HG03039 (cell line): Measurements from ENCODE around the gene GRK4.

Experiments
- ATAC-seq: cut with Tn5 transposase; IDR thresholded peaks from one replicate; pipeline ENCODE4 v1.9.1; 2021; ENCODE audit warnings: mild to moderate bottlenecking, moderate library complexity; ENCODE audit not compliant: unreplicated experiment

Gene GRK4

GRCh38 chr4:3066836-3067400 lies 103.5 kb downstream of the GRK4 start:
- ATAC-seq = no peak

- no peak for ATAC-seq
These were observed 104.2 kb downstream of the GRK4 start for GRCh38 chr4:3067473-3068001.

- ATAC-seq = no peak
These were observed 106.4 kb downstream of the GRK4 start for GRCh38 chr4:3069661-3070199.

GRCh38 chr4:3070709-3071500 lies 107.5 kb downstream of the GRK4 start:
- ATAC-seq = no peak

GRCh38 chr4:3071811-3072210 lies 108.4 kb downstream of the GRK4 start:
- ATAC-seq = no peak

- peak; percentile 24 for ATAC-seq
These were observed 110.0 kb downstream of the GRK4 start for GRCh38 chr4:3073158-3074077.

- peak; percentile 65 for ATAC-seq
These were observed 110.9 kb downstream of the GRK4 start, which contains the start of the genes HTT and HTT-AS for GRCh38 chr4:3074078-3074845. HTT (plus strand) TSS chr4:3074681; CDS start chr4:3074826, 145 bp downstream. HTT-AS (minus strand) TSS chr4:3074538.

GRCh38 chr4:3074846-3075651 lies 111.7 kb downstream of the GRK4 start:
- no peak for ATAC-seq

- ATAC-seq = no peak
These were observed 112.2 kb downstream of the GRK4 start for GRCh38 chr4:3075652-3075981.

- no peak for ATAC-seq
These were observed 114.4 kb downstream of the GRK4 start for GRCh38 chr4:3077796-3078195.

- no peak for ATAC-seq
These were observed 116.3 kb downstream of the GRK4 start for GRCh38 chr4:3079694-3080123.

GRCh38 chr4:3082925-3083515 lies 119.6 kb downstream of the GRK4 start:
- no peak for ATAC-seq

- ATAC-seq = no peak
These were observed 120.4 kb downstream of the GRK4 start for GRCh38 chr4:3083732-3084131.

- ATAC-seq = no peak
These were observed 122.7 kb downstream of the GRK4 start for GRCh38 chr4:3085948-3086670.

- no peak for ATAC-seq
These were observed 123.9 kb downstream of the GRK4 start for GRCh38 chr4:3087115-3087797.
